ENCODE results near the gene SCUBE1.

GRCh38 chr22:43228863-43229262 is 114.3 kb downstream of the SCUBE1 start:
- no peak for TF ChIP-seq CTCF (IDR thresholded peaks at IDR 0.05; ENCODE audit: low read depth, low read length)
- TF ChIP-seq MAX (IDR thresholded peaks at IDR 0.05; ENCODE audit: low read depth, low read length) = no peak
